Liver (tissue), 9 donors: Measurements from ENCODE around the gene SNX6. TPM values are rescaled to one million over a fixed set of nuclear protein-coding genes. Genes with fewer than 3 reads are reported as not detected.
"Not testable (repeated sequence)": the region's sequence is repeated elsewhere in the genome, so short reads cannot be mapped to it uniquely, and the experiment has no call there.

Experiments
- DNase-seq: peaks from one replicate; pipeline ENCODE4 v3.0.0-alpha.2; 2017; ENCODE audit warnings: low spot score
- H3K27ac ChIP-seq, 2 donors: one replicate each; pipeline ENCODE4 v1.7.0; 2013; ENCODE audit warnings: inconsistent platforms in 2 of 2, low read length in 2 of 2, control low read depth in 1 of 2, low read depth in 1 of 2, mild to moderate bottlenecking in 1 of 2
- H3K27me3 ChIP-seq, 4 donors: one replicate each; pipeline versions ENCODE4 v1.6.1 to v1.7.0; 2013; ENCODE audit warnings: low read length in 3 of 4, inconsistent platforms in 1 of 4, mild to moderate bottlenecking in 1 of 4, moderate library complexity in 1 of 4; ENCODE audit not compliant: control insufficient read depth in 4 of 4, insufficient read depth in 4 of 4
- H3K36me3 ChIP-seq, 4 donors: one replicate each; pipeline versions ENCODE4 v1.6.1 to v1.7.0; 2013; ENCODE audit warnings: low read length in 3 of 4, mild to moderate bottlenecking in 3 of 4, low read depth in 1 of 4, moderate library complexity in 1 of 4; ENCODE audit not compliant: control insufficient read depth in 4 of 4, insufficient read depth in 3 of 4
- H3K4me1 ChIP-seq, 4 donors: one replicate each; pipeline versions ENCODE4 v1.6.1 to v1.7.0; 2013; ENCODE audit warnings: low read length in 3 of 4, mild to moderate bottlenecking in 3 of 4, moderate library complexity in 1 of 4; ENCODE audit not compliant: control insufficient read depth in 4 of 4, insufficient read depth in 4 of 4
- H3K4me3 ChIP-seq, 3 donors: one replicate each; pipeline versions ENCODE4 v1.6.1 to v1.7.0; 2013; ENCODE audit warnings: low read length in 3 of 3, control low read depth in 1 of 3, low read depth in 1 of 3, mild to moderate bottlenecking in 1 of 3
- H3K9ac ChIP-seq, 2 donors: one replicate each; pipeline ENCODE4 v1.7.0; 2013; ENCODE audit warnings: low read length in 2 of 2, mild to moderate bottlenecking in 2 of 2, moderate library complexity in 2 of 2, control low read depth in 1 of 2, low read depth in 1 of 2
- H3K9me3 ChIP-seq, 4 donors: one replicate each; pipeline versions ENCODE4 v1.6.1 to v1.7.0; 2013; ENCODE audit warnings: low read length in 3 of 4; ENCODE audit not compliant: control insufficient read depth in 4 of 4
- CTCF ChIP-seq: fragments of 150-350 bp; IDR thresholded peaks from 2 replicates; pipeline ENCODE4 v1.5.1; 2017; ENCODE audit warnings: improper control_type of control experiment, low read depth, low read length; ENCODE audit not compliant: missing input control
- EGR1 ChIP-seq, 2 donors: IDR thresholded peaks; 2 replicates each; pipeline ENCODE4 v1.6.1; 2016 to 2018; ENCODE audit warnings: antibody characterized with exemption in 2 of 2, low read depth in 2 of 2
- FOXA1 ChIP-seq: IDR thresholded peaks from 2 replicates; pipeline ENCODE4 v1.6.1; 2016; ENCODE audit warnings: antibody characterized with exemption
- FOXA2 ChIP-seq: IDR thresholded peaks from 2 replicates; pipeline ENCODE4 v1.6.1; 2016; ENCODE audit warnings: antibody characterized with exemption
- GABPA ChIP-seq, 2 donors: IDR thresholded peaks in 1 of 2; conservative IDR thresholded peaks in 1 of 2; 2 replicates each; pipeline ENCODE4 v1.6.1; 2016; ENCODE audit warnings: antibody characterized with exemption in 2 of 2, mild to moderate bottlenecking in 1 of 2, moderate library complexity in 1 of 2
- MAX ChIP-seq: IDR thresholded peaks from 2 replicates; pipeline ENCODE4 v1.6.1; 2016; ENCODE audit warnings: antibody characterized with exemption
- RAD21 ChIP-seq, 2 donors: IDR thresholded peaks; 2 replicates each; pipeline ENCODE4 v1.6.1; 2016; ENCODE audit warnings: antibody characterized with exemption in 2 of 2, mild to moderate bottlenecking in 2 of 2
- RXRA ChIP-seq, 2 donors: IDR thresholded peaks; 2 replicates each; pipeline ENCODE4 v1.6.1; 2017 to 2018; ENCODE audit warnings: antibody characterized with exemption in 2 of 2, mild to moderate bottlenecking in 1 of 2
- SP1 ChIP-seq: IDR thresholded peaks from 2 replicates; pipeline ENCODE4 v1.6.1; 2018; ENCODE audit warnings: antibody characterized with exemption, mild to moderate bottlenecking
- TAF1 ChIP-seq: conservative IDR thresholded peaks from 2 replicates; pipeline ENCODE4 v1.6.1; 2016; ENCODE audit warnings: antibody characterized with exemption, mild to moderate bottlenecking
- YY1 ChIP-seq: IDR thresholded peaks from 2 replicates; pipeline ENCODE4 v1.6.1; 2016; ENCODE audit warnings: antibody characterized with exemption, mild to moderate bottlenecking
- WGBS: extraction: QIAGEN DNeasy Blood & Tissue Kit; methylation state at CpG from one replicate; pipeline ENCODE4 v1.1.7; 2013; 5-methylcytosine and 5-hydroxymethylcytosine counted together
- polyA plus RNA-seq, 2 donors: library from polyadenylated mRNA; stranded (reverse) in 1 of 2; unstranded in 1 of 2; fragments of 200-250 nt in 1 of 2; fragments of >200 nt in 1 of 2; fragmentation: Nextera tagmentation in 1 of 2; extraction: Ambion mirVana in 1 of 2; gene quantifications; one replicate each; pipeline versions ENCODE4 v1.2.1 to v1.2.3, GENCODE V29; 2013 to 2015
- total RNA-seq, 2 donors: library from RNA; depleted of rRNA; stranded (reverse); fragments of >200 nt; gene quantifications; one replicate each; pipeline ENCODE4 v1.2.3, GENCODE V29; 2014
- TF ChIP-seq, protein P1 (sequence below): IDR thresholded peaks from 2 replicates; pipeline ENCODE4 v1.6.1; 2016; ENCODE audit warnings: antibody characterized with exemption
- TF ChIP-seq, protein P2 (sequence below): IDR thresholded peaks from 2 replicates; pipeline ENCODE4 v1.6.1; 2016; ENCODE audit warnings: antibody characterized with exemption, mild to moderate bottlenecking
- donor health status: healthy.
- donor health status: healthy.
- donor health status: healthy.
- donor health status: healthy.
- donor health status: healthy.

The SNX6 gene
- total and polyA plus RNA-seq, 4 donors, result 23.5 to 62.2 (median 42.0) TPM

- no peak for DNase-seq
- Histone ChIP-seq H3K27ac (no peak overlapping the region), H3K27me3 (no peaks in the 10 kb centered on the region), H3K4me1 (no peaks in the 10 kb centered on the region), H3K9ac (no peak overlapping the region), H3K36me3 (no peaks in the 10 kb centered on the region), H3K9me3 (no peaks in the 10 kb centered on the region), H3K4me3 (no peak overlapping the region)
- TF ChIP-seq, protein P1, sequence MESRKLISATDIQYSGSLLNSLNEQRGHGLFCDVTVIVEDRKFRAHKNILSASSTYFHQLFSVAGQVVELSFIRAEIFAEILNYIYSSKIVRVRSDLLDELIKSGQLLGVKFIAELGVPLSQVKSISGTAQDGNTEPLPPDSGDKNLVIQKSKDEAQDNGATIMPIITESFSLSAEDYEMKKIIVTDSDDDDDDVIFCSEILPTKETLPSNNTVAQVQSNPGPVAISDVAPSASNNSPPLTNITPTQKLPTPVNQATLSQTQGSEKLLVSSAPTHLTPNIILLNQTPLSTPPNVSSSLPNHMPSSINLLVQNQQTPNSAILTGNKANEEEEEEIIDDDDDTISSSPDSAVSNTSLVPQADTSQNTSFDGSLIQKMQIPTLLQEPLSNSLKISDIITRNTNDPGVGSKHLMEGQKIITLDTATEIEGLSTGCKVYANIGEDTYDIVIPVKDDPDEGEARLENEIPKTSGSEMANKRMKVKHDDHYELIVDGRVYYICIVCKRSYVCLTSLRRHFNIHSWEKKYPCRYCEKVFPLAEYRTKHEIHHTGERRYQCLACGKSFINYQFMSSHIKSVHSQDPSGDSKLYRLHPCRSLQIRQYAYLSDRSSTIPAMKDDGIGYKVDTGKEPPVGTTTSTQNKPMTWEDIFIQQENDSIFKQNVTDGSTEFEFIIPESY, result no peak
- no peak for TF ChIP-seq TAF1
- TF ChIP-seq FOXA1, result no peak
- TF ChIP-seq MAX, result no peak
- no peak for TF ChIP-seq RAD21 (IDR thresholded peaks at IDR 0.05)
- no peak for TF ChIP-seq CTCF
- TF ChIP-seq SP1, result no peak
- TF ChIP-seq YY1, result no peak
- no peak for TF ChIP-seq FOXA2
- no peak for TF ChIP-seq GABPA (IDR thresholded peaks at IDR 0.05 in 1 of 2, conservative IDR thresholded peaks at IDR 0.05 in 1 of 2)
- no peak for TF ChIP-seq EGR1 (IDR thresholded peaks at IDR 0.05; ENCODE audit: low read depth in 2 of 2)
- no peak for TF ChIP-seq RXRA (IDR thresholded peaks at IDR 0.05)
Observed at GRCh38 chr14:34660796-34661195, 30.8 kb upstream of the SNX6 start.

DNA sequence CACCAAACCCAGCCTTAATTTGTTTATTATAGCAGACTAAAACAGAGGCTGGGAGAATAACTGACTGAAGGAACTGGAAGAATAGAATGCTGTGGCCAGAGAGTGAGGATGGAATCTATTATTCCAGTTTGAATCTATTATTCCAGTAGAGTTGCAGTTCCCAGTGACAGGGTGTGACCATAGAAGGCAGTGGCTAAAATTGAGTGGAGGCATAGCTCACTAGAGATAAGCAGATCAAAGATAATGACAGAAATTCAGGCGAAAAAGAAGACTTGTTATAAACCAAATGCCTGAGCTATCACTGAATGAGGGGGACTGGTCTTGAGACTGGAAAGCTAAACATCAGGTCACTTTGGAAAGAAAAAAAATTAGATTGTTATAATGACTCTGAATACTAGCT lies 26.0 kb upstream of the SNX6 start:
- Histone ChIP-seq H3K27ac (no peak overlapping the region), H3K4me3 (no peak overlapping the region), H3K36me3 (no peaks in the 10 kb centered on the region), H3K9ac (no peak overlapping the region), H3K27me3 (no peaks in the 10 kb centered on the region), H3K4me1 (no peaks in the 10 kb centered on the region), H3K9me3 (no peaks in the 10 kb centered on the region)
- DNase-seq, result no peak
- WGBS, result 84% methylated on average over 1 of the region's 1 CpG
- no peak for TF ChIP-seq EGR1 (IDR thresholded peaks at IDR 0.05; ENCODE audit: low read depth in 2 of 2)
- TF ChIP-seq, protein P2, sequence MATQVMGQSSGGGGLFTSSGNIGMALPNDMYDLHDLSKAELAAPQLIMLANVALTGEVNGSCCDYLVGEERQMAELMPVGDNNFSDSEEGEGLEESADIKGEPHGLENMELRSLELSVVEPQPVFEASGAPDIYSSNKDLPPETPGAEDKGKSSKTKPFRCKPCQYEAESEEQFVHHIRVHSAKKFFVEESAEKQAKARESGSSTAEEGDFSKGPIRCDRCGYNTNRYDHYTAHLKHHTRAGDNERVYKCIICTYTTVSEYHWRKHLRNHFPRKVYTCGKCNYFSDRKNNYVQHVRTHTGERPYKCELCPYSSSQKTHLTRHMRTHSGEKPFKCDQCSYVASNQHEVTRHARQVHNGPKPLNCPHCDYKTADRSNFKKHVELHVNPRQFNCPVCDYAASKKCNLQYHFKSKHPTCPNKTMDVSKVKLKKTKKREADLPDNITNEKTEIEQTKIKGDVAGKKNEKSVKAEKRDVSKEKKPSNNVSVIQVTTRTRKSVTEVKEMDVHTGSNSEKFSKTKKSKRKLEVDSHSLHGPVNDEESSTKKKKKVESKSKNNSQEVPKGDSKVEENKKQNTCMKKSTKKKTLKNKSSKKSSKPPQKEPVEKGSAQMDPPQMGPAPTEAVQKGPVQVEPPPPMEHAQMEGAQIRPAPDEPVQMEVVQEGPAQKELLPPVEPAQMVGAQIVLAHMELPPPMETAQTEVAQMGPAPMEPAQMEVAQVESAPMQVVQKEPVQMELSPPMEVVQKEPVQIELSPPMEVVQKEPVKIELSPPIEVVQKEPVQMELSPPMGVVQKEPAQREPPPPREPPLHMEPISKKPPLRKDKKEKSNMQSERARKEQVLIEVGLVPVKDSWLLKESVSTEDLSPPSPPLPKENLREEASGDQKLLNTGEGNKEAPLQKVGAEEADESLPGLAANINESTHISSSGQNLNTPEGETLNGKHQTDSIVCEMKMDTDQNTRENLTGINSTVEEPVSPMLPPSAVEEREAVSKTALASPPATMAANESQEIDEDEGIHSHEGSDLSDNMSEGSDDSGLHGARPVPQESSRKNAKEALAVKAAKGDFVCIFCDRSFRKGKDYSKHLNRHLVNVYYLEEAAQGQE, result no peak
- TF ChIP-seq FOXA1, result no peak
- TF ChIP-seq SP1, result no peak

DNA sequence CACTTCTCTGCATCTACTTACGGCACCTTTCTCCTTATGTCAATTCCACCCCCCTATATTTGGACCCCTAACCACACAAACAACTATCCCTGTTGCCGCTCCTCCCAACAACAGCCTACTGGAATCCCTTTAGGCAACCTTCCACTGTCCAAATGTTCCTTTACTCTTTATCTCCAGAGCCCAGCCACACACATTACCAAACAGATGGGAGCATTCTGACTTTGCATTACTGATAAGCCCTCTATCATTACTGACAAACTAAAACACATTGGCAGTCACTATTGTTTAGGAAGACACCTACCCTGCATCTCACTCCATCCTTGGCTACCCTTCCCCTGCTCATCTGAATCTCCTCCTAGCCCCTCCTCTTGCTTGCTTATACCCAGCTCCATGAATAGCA lies 23.1 kb upstream of the SNX6 start:
- WGBS, result 91% methylated on average over 2 of the region's 2 CpGs
- H3K4me3 ChIP-seq, H3K27ac ChIP-seq, DNase-seq, H3K9ac ChIP-seq, H3K9me3 ChIP-seq, H3K36me3 ChIP-seq, H3K27me3 ChIP-seq, H3K4me1 ChIP-seq: not testable (repeated sequence)

GRCh38 chr14:34652348-34652747 lies 22.4 kb upstream of the SNX6 start:
- H3K27me3 ChIP-seq, H3K4me3 ChIP-seq, H3K4me1 ChIP-seq, H3K27ac ChIP-seq, H3K9ac ChIP-seq, H3K9me3 ChIP-seq, DNase-seq, H3K36me3 ChIP-seq: not testable (repeated sequence)
- WGBS, result 76% methylated on average over 1 of the region's 1 CpG
